Measurements from ENCODE around the gene RANBP10. TPM values are rescaled to one million over a fixed set of nuclear protein-coding genes. Genes with fewer than 3 reads are reported as not detected.

Gene RANBP10
- total and polyA plus RNA-seq, 9 of the 15 experiments (the other 6 are each of a cell fraction or from before 2014, with no cell fraction given): 0.61 to 19.3 (median 5.9) TPM

DNA sequence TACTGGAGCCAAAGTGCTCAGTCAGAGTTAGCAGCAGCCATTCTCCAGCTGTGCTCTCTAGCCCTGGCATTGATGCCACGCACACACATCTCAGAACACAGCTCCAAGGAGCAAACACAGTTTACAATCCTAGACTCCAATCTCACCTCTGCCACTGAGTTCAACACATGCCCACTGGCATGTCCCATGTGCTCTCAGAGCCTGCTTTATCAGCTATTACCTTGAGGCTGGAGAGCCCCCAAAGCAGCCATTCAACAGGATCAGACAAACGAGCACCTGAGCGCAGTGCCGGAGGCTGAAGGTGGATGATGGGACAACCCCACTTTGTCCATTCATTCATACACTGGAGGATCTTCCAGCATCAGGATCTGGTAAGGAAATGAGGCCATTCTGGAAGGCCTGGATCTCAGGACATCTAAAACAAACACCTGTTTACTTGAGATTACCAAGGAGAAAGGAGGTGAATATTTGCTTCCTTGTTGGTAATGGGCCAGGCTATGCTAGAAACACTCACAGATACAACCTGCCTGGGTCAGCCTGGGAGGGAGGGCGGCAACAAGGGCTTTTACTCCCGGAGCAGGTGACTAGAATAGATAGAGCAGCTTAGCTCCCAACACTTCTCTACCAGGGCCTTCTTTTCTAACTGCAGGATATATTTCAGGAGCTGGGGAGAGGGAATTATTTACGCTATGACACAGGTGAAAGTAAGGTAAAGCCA is 25.4 kb downstream of the RANBP10 start:
- intact Hi-C loops (cut with micrococcal nuclease) (no loop called here), in situ Hi-C loops (cut with MboI) (no loop called here)
- peaks cover 24 to 25% of the 10 kb centered on the region in 2 experiments for H3K4me1 ChIP-seq (replicated peaks in 1 of 2; ENCODE audit: control insufficient read depth in 2 of 2, insufficient read depth in 2 of 2, low read length in 2 of 2)
- ChIA-PET CTCF (ENCODE audit: low intra/inter-chr PET ratio) (no interaction called here), POLR2A (interaction anchor here (0.6 to 3.2 kb wide), 11 partner anchors 8 to 610 kb away, joined by 3 to 10 read pairs (median 5); partner anchors contain the start of genes NOL3, RANBP10 and TSNAXIP1)
- no TSS peak for BruUV-seq (replicated peaks)
- H3K27me3 ChIP-seq (ENCODE audit: control insufficient read depth in 2 of 2, insufficient read depth in 2 of 2, low read length in 2 of 2): no peaks in the 10 kb centered on the region
- H3K36me3 ChIP-seq (ENCODE audit: control insufficient read depth, insufficient read depth, low read length): peaks cover 10% of the 10 kb centered on the region; the same call in 2 of the 3 replicates
- DNase-seq (ENCODE audit: extremely low read depth in 1 of 4, low spot score in 3 of 4): peak; percentile 67 to 77 (median 70)
- H3K9ac ChIP-seq (ENCODE audit: insufficient read depth in 1 of 2, low read depth in 2 of 2, low read length in 2 of 2): peak overlapping the region; percentile 29 to 77; a peak in 3 of 4 replicates
- 52% methylated on average over 7 of the region's 7 CpGs for WGBS (ENCODE audit: insufficient coverage, low coverage, missing lambda C conversion rate)
- peak overlapping the region; percentile 63 for H3K27ac ChIP-seq (ENCODE audit: extremely low read depth, low read depth, low read length)
- ATAC-seq: peak; percentile 87
- peak overlapping the region; percentile 66 for H3K4me2 ChIP-seq (ENCODE audit: insufficient read depth, low read length)
- FAIRE-seq: peak; percentile 67
- H4K20me1 ChIP-seq (replicated peaks; ENCODE audit: control insufficient read depth, insufficient read depth, low read length): no peaks in the 10 kb centered on the region
- H3K79me2 ChIP-seq (ENCODE audit: control insufficient read depth, insufficient read depth, low read length): peaks cover 30% of the 10 kb centered on the region
- peaks cover 6% of the 10 kb centered on the region for H3K9me1 ChIP-seq (ENCODE audit: control insufficient read depth, insufficient read depth, low read length)
- H2AFZ ChIP-seq (ENCODE audit: low read depth, low read length): no peak overlapping the region
- H3K9me3 ChIP-seq (replicated peaks; ENCODE audit: control insufficient read depth, insufficient read depth, low read depth, low read length): no peaks in the 10 kb centered on the region; the same call in 1 of the 2 replicates
- no peak overlapping the region for H3K4me3 ChIP-seq
- TF ChIP-seq POLR2G (IDR thresholded peaks at IDR 0.05; ENCODE audit: low read depth, low read length) (no peak), NR3C1 (CRISPR knock-in tag; IDR thresholded peaks at IDR 0.05) (no peak), KDM2B (CRISPR knock-in tag; IDR thresholded peaks at IDR 0.05) (no peak), TEAD2 (tag; IDR thresholded peaks at IDR 0.05) (no peak), RBM17 (IDR thresholded peaks at IDR 0.05; ENCODE audit: borderline replicate concordance, low read depth, low read length) (no peak), ARID1B (IDR thresholded peaks at IDR 0.05) (peak; percentile 42), CBFA2T3 (IDR thresholded peaks at IDR 0.05) (peak; percentile 54), WHSC1 (IDR thresholded peaks at IDR 0.05; ENCODE audit: low read length) (no peak), NR4A1 (CRISPR knock-in tag; IDR thresholded peaks at IDR 0.05) (no peak), NR4A1 (tag; IDR thresholded peaks at IDR 0.05) (no peak), TAF7 (tag; IDR thresholded peaks at IDR 0.05) (no peak), HIVEP1 (CRISPR knock-in tag; IDR thresholded peaks at IDR 0.05) (no peak), TCF7 (IDR thresholded peaks at IDR 0.05; ENCODE audit: borderline replicate concordance) (no peak), LCOR (CRISPR knock-in tag; IDR thresholded peaks at IDR 0.05) (no peak), ZNF668 (CRISPR knock-in tag; IDR thresholded peaks at IDR 0.05) (no peak)
- TF ChIP-seq, protein P1, sequence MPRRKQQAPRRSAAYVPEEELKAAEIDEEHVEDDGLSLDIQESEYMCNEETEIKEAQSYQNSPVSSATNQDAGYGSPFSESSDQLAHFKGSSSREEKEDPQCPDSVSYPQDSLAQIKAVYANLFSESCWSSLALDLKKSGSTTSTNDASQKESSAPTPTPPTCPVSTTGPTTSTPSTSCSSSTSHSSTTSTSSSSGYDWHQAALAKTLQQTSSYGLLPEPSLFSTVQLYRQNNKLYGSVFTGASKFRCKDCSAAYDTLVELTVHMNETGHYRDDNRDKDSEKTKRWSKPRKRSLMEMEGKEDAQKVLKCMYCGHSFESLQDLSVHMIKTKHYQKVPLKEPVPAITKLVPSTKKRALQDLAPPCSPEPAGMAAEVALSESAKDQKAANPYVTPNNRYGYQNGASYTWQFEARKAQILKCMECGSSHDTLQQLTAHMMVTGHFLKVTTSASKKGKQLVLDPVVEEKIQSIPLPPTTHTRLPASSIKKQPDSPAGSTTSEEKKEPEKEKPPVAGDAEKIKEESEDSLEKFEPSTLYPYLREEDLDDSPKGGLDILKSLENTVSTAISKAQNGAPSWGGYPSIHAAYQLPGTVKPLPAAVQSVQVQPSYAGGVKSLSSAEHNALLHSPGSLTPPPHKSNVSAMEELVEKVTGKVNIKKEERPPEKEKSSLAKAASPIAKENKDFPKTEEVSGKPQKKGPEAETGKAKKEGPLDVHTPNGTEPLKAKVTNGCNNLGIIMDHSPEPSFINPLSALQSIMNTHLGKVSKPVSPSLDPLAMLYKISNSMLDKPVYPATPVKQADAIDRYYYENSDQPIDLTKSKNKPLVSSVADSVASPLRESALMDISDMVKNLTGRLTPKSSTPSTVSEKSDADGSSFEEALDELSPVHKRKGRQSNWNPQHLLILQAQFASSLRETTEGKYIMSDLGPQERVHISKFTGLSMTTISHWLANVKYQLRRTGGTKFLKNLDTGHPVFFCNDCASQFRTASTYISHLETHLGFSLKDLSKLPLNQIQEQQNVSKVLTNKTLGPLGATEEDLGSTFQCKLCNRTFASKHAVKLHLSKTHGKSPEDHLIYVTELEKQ (CRISPR knock-in tag; IDR thresholded peaks at IDR 0.05): no peak
- TF ChIP-seq, protein P2, sequence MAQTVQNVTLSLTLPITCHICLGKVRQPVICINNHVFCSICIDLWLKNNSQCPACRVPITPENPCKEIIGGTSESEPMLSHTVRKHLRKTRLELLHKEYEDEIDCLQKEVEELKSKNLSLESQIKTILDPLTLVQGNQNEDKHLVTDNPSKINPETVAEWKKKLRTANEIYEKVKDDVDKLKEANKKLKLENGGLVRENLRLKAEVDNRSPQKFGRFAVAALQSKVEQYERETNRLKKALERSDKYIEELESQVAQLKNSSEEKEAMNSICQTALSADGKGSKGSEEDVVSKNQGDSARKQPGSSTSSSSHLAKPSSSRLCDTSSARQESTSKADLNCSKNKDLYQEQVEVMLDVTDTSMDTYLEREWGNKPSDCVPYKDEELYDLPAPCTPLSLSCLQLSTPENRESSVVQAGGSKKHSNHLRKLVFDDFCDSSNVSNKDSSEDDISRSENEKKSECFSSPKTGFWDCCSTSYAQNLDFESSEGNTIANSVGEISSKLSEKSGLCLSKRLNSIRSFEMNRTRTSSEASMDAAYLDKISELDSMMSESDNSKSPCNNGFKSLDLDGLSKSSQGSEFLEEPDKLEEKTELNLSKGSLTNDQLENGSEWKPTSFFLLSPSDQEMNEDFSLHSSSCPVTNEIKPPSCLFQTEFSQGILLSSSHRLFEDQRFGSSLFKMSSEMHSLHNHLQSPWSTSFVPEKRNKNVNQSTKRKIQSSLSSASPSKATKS (CRISPR knock-in tag; IDR thresholded peaks at IDR 0.05): no peak
